SK-N-MC (cell line): ENCODE data around the gene ZNHIT6.

ENCODE experiments used
- EZH2 ChIP-seq: fragments of 200-600 bp; sonication (generic); IDR thresholded peaks from one replicate; pipeline ENCODE4 v1.6.1; 2017; ENCODE audit warnings: antibody characterized with exemption
- FOXP2 ChIP-seq: optimal IDR thresholded peaks from 2 replicates; pipeline ENCODE3; 2011; ENCODE audit warnings: mild to moderate bottlenecking, moderate library complexity; ENCODE audit not compliant: insufficient read depth; ENCODE audit errors: extremely low read length, control extremely low read depth
- POLR2AphosphoS5 ChIP-seq: IDR thresholded peaks from 2 replicates; pipeline ENCODE4 v1.6.1; 2012; ENCODE audit warnings: mild to moderate bottlenecking, low read depth, low read length, borderline replicate concordance

DNA sequence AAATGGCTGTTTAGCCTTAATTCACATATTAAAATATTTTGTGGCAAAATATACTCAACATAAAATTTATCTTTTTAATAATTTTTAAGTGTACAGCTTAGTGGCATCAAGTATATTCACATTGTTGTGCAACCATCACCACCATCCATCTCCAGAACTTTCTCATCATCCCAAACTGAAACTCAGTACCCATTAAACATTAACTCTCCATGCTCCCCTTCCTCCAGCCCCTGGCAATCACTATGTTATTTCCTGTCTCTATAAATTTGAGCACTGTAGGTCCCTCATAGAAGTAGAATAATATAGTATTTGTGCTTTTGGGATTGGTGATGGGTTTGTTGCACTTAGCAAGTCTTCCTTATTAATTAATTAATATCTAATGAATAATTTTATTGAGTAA lies 98.3 kb downstream of the ZNHIT6 start:
- TF ChIP-seq POLR2AphosphoS5 (no peak), EZH2 (no peak), FOXP2 (no peak)
